T-helper 17 cell (primary cell): ENCODE results near the gene SRPK1. TPM values are rescaled to one million over a fixed set of nuclear protein-coding genes. Genes with fewer than 3 reads are reported as not detected.
"Not testable (repeated sequence)": the region's sequence is repeated elsewhere in the genome, so short reads cannot be mapped to it uniquely, and the experiment has no call there.

Source experiments
- ATAC-seq: fragments of 150-1000 bp; cut with Tn5 transposase; 2 replicates; pipeline ENCODE4 v1.10.0; 2021; ENCODE audit warnings: mild to moderate bottlenecking, moderate library complexity
- DNase-seq, 3 donors: peaks; one replicate each; pipeline versions ENCODE4 v3.0.0 to v3.0.0-alpha.2; 2020 to 2021
- H3K9me3 ChIP-seq: one replicate; pipeline ENCODE4 v1.7.0; 2013; ENCODE audit warnings: low read length, mild to moderate bottlenecking; ENCODE audit not compliant: control insufficient read depth, poor library complexity, severe bottlenecking
- H3K27ac Mint-ChIP-seq: one replicate; pipeline ENCODE4 v1.8.0; 2022; ENCODE audit warnings: mild to moderate bottlenecking, moderate library complexity, mixed read lengths
- H3K27me3 Mint-ChIP-seq: one replicate; pipeline ENCODE4 v1.8.0; 2022; ENCODE audit warnings: mixed read lengths
- H3K36me3 Mint-ChIP-seq: one replicate; pipeline ENCODE4 v1.8.0; 2022; ENCODE audit warnings: low read depth, mixed read lengths
- H3K4me1 Mint-ChIP-seq: one replicate; pipeline ENCODE4 v1.8.0; 2022; ENCODE audit warnings: mild to moderate bottlenecking, mixed read lengths
- H3K4me3 Mint-ChIP-seq: one replicate; pipeline ENCODE4 v1.8.0; 2022; ENCODE audit warnings: mild to moderate bottlenecking, moderate library complexity, mixed read lengths
- total RNA-seq, 4 donors: library from RNA in 2 of 4; stranded (reverse) in 2 of 4; gene quantifications; one replicate each; pipeline ENCODE4 v1.2.3 and lab custom pipeline; 2022 to 2026

Gene SRPK1
- total RNA-seq, 2 donors from 2014 or later, result 44.9 to 46.4 TPM

DNA sequence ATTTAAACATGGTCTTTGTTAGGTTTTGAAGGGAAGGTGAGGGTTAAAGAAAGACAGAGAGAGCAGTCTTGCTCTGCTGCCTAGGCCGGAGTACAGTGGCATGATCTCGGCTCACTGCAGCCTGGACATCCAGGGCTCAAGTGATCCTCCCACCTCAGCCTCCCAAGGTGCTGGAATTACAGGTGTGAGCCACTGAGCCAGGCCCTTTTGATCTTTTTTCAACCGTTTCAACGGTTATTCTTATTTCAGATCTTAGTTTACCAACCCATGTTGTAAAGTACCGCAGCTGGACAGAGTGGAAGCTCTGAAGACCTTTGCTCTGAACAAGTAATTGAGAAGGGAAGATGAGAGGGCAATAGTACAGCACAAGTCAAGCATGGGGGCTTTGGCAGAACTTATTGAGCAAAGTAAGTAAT lies 1.2 kb upstream of the SRPK1 start:
- DNase-seq, result no peak
- Mint-ChIP-seq H3K27me3 (no peaks in the 10 kb centered on the region), H3K27ac (peak overlapping the region; percentile 96), H3K4me3 (no peak overlapping the region), H3K36me3 (peaks cover 2% of the 10 kb centered on the region), H3K4me1 (peaks cover 37% of the 10 kb centered on the region)
- no peak for ATAC-seq
- no peaks in the 10 kb centered on the region for H3K9me3 ChIP-seq

DNA sequence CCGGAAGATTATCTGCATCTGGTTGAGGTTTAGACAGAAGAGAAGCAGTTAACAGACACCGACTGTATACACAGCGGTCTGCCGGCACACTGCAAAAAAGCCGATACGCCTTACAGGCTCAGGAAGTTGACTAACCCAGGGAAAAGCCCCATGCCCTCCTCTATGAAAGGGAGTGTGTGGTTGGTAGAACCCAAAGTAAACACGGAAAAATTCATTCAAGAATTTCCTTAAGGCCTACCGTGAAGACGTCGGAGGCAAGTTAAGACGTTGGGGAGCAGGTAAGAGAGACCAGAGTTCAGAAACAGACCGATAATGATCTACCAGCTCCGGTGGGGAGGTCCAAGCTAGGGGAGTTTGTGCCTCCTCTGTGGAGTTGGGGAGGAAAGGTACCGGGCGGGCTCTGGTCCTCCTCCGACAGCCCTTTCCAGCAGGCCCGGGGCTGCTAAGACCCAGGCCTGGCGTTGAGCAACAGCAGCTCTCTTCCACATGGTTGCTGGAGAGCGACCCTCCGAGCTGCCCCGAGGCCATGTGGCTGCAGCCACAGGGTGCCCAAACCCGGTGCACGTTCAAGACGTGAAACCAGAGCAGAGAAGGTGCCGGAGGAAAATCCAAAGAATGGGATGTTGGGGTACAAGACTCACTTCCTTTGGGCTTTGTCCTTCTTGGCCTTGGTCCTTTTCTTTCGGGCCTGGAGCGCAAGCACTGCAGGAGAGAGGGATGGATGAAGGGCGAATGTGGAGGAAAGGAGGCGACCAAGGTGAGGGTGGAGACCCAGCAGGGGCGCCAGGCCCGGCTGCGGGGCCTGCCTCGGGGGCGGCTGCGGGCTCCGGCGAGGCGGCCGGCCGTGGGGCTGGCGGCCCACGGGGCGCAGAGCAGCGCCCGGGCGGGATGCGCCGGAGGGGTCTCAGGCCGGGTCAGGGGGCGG lies 809 bp downstream of the SRPK1 start:
- Mint-ChIP-seq H3K27me3 (no peaks in the 10 kb centered on the region), H3K27ac (peak overlapping the region; percentile 96), H3K36me3 (peaks cover 2% of the 10 kb centered on the region), H3K4me1 (peaks cover 42% of the 10 kb centered on the region), H3K4me3 (peak overlapping the region; percentile 97)
- ATAC-seq (peak; percentile 83), DNase-seq (peak; percentile 19 to 38 (median 33))
- no peaks in the 10 kb centered on the region for H3K9me3 ChIP-seq

DNA sequence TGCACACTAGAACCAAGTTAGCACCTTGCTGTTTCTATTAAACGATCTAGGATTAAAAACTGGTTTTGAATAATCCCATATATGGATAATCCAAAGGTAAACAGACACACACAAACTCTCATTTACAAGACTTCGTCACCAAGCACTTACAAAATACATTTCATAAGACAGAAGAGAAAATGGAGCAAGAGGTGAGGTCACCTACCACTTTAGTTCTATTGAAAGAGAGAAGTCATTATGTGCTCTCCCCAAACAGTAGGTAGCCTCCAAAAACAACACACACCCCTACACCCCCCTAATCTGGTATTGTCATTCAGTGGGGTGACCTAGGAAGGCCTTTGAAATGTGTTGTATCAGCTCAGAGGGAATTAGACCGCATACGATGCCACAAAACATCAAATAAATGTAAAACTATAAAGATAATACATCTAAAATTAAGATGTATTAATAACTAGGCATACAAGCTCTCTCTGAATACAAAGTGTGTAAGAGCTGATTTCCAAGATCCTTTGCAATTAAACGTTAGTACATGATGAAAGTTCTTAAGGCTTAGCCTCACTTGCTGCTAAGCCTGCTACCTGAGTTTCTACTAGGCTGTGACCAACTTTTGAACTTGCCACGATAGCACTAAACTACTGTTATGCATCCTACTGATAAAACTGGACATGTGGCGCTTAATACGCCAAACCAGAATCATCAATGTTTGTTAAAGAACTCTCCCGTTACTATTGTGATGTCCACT lies 1.6 kb downstream of the SRPK1 start:
- no peaks in the 10 kb centered on the region for H3K9me3 ChIP-seq
- Mint-ChIP-seq H3K4me1 (peaks cover 37% of the 10 kb centered on the region), H3K4me3 (peak overlapping the region; percentile 97), H3K27me3 (no peaks in the 10 kb centered on the region), H3K27ac (peak overlapping the region; percentile 96), H3K36me3 (peaks cover 2% of the 10 kb centered on the region)
- ATAC-seq (peak; percentile 44), DNase-seq (no peak)

DNA sequence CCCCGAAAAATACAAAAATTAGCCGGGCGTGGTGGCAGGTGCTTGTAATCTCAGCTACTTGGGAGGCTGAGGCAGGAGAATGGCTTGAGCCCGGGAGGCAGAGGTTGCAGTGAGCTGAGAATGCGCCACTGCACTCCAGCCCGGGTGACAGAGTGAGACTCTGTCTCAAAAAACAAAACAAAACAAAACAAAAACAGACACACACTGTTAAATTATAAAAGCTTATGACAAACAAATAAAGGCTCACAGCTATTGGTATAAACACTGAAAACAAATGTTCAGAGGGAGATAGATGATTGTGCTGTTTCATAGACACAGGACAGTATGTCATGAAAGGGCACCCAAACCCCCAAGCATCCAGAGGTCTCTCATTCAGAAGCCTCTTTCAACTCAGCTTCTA lies 4.0 kb downstream of the SRPK1 start:
- not testable (repeated sequence) for H3K9me3 ChIP-seq, H3K36me3 Mint-ChIP-seq, H3K27me3 Mint-ChIP-seq, DNase-seq, H3K4me3 Mint-ChIP-seq, ATAC-seq
- peak overlapping the region; percentile 96 for H3K27ac Mint-ChIP-seq
- peaks cover 31% of the 10 kb centered on the region for H3K4me1 Mint-ChIP-seq

DNA sequence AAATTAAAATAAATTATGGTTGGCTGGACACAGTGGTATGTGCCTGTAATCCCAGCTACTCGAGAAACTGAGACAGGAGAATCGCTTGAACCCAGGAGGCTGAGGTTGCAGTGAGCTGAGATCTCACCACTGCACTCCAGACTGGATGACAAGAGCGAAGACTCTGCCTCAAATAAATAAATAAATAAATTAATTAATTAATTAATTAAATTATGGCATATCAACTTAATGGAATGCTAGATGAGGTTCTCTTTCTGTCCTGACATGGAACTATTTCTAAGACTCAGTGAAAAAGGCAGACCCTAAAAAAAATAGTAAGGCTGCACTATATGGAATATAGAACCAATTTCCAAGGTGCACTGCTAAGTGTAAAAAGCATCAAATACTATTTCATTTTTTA lies 4.8 kb downstream of the SRPK1 start:
- H3K4me3 Mint-ChIP-seq, result no peak overlapping the region
- no peak for ATAC-seq
- no peaks in the 10 kb centered on the region for H3K27me3 Mint-ChIP-seq
- H3K9me3 ChIP-seq, result no peaks in the 10 kb centered on the region
- no peak overlapping the region for H3K27ac Mint-ChIP-seq
- no peak for DNase-seq
- H3K4me1 Mint-ChIP-seq, result peaks cover 28% of the 10 kb centered on the region
- H3K36me3 Mint-ChIP-seq, result peaks cover 2% of the 10 kb centered on the region

DNA sequence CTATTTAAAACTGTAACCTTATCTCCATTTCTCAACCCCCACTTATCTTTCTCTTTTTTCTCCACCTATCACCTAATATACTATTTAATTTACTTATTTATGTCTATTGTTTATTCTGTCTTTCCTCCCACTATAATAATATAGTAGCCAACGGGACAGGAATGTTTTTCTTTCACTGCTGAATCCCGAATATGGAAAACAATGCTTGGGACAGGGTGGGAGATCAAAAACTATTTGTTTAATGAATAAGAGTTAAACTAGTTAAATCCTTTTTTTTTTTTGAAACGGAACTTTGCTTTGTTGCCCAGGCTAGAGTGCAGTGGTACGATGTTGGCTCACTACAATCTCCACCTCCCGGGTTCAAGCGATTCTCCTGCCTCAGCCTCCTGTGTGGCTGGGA lies 6.4 kb downstream of the SRPK1 start:
- Mint-ChIP-seq H3K36me3 (peaks cover 5% of the 10 kb centered on the region), H3K27ac (no peak overlapping the region), H3K4me3 (no peak overlapping the region), H3K27me3 (no peaks in the 10 kb centered on the region), H3K4me1 (peaks cover 20% of the 10 kb centered on the region)
- ATAC-seq (no peak), DNase-seq (no peak)
- peaks cover 1% of the 10 kb centered on the region for H3K9me3 ChIP-seq

DNA sequence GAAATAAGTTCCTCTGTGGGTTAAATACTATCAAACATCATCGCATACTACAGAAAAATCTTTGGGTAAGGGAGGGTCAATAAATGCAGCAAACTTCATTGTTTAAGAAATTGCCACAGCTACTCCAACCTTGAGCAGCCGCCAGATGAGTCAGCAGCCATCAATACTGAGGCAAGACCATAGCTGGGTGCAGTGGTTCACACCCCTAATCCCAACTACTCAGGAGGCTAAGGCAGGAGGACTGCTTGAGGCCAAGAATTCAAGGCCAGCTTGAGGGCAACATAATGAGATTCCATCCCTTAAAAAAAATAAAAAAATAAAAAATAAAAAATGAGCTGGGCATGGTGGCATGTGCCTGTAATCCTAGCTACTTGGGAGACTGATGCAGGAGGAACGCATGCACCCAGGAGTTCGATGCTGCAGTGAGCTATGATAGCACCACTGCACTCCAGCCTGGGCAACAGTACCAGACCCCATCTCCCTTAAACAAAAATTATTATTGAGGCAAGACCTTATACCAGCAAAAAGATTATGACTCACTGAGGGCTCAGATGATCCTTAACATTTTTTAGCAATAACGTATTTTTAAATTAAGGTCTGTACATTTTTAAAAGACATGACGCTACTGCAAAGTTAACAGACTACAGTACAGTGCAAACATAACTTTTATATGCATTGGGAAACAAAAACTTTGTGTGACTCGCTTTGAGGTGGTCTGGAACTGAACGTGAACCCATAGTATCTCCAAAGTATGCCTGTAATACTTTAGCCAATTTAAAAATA lies 8.8 kb downstream of the SRPK1 start:
- Mint-ChIP-seq H3K27ac (no peak overlapping the region), H3K4me1 (peaks cover 4% of the 10 kb centered on the region), H3K36me3 (peaks cover 6% of the 10 kb centered on the region), H3K27me3 (no peaks in the 10 kb centered on the region), H3K4me3 (no peak overlapping the region)
- DNase-seq (no peak), ATAC-seq (no peak)
- H3K9me3 ChIP-seq, result peaks cover 3% of the 10 kb centered on the region

DNA sequence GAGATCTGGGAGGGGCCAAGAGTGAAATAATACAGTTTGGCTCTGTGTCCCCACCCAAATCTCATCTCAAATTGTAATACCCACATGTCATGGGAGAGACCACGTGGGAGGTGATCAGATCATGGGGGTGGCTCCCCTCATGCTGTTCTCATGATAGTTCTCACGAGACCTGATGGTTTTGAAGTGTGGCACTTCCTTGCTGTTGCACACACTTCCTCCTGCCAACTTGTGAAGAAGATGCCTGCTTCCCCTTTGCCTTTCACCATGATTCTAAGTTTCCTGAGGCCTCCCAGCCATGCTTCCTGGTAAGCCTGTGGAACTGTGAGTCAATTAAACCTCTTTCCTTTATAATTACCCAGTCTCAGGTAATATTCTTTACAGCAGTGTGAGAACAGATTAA lies 11.3 kb downstream of the SRPK1 start:
- H3K4me1 Mint-ChIP-seq, H3K27me3 Mint-ChIP-seq, H3K27ac Mint-ChIP-seq, DNase-seq, H3K36me3 Mint-ChIP-seq, ATAC-seq, H3K9me3 ChIP-seq, H3K4me3 Mint-ChIP-seq: not testable (repeated sequence)

DNA sequence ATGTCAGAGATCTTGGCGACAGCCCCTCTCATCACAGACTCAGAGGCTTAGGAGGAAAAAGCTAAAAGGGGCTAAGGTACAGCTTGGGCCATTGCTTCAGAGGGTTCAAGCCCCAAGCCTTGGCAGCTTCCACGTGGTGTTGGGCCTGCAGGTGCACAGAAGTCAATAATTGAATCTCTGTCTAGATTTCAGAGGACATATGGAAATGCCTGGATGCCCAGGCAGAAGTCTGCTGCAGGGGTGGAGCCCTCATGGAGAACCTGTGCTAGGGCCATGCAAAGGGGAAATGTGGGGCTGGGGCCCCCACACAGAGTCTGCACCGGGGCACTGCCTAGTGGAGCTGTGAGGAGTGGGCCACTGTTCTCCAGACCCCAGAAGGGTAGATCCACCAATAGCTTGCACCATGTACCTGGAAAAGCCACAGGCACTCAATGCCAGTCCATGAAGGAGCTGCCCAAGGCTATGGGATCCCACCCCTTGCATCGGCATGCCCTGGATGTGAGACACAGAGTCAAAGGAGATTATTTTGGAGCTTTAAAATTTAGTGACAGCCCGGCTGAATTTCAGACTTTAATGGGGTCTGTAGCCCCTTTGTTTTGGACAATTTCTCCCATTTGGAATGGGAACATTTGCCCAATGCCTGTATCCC lies 12.0 kb downstream of the SRPK1 start:
- not testable (repeated sequence) for H3K4me1 Mint-ChIP-seq, H3K27me3 Mint-ChIP-seq, H3K36me3 Mint-ChIP-seq, DNase-seq, H3K4me3 Mint-ChIP-seq, H3K9me3 ChIP-seq, H3K27ac Mint-ChIP-seq, ATAC-seq

DNA sequence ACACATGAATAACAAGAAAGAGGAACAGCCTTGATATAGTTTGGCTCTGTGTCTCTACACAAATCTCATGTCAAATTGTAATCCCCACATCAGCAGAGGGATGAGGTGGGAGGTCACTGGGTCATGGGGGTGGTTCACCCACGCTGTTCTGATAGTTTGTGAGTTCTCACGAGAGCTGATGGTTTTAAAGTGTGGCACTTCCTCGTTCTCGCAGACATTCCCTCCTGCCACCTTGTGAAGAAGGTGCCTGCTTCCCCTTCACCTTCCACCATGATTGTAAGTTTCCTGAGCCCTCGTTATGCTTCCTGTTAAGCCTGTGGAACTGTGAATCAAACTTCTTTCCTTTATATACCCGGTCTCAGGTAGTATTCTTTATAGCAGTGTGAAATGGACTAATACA lies 13.1 kb downstream of the SRPK1 start:
- peaks cover 10% of the 10 kb centered on the region for H3K4me1 Mint-ChIP-seq
- peaks cover 3% of the 10 kb centered on the region for H3K9me3 ChIP-seq
- peaks cover 6% of the 10 kb centered on the region for H3K36me3 Mint-ChIP-seq
- no peak overlapping the region for H3K4me3 Mint-ChIP-seq
- no peak for ATAC-seq
- H3K27me3 Mint-ChIP-seq, result no peaks in the 10 kb centered on the region
- no peak for DNase-seq
- H3K27ac Mint-ChIP-seq, result no peak overlapping the region

DNA sequence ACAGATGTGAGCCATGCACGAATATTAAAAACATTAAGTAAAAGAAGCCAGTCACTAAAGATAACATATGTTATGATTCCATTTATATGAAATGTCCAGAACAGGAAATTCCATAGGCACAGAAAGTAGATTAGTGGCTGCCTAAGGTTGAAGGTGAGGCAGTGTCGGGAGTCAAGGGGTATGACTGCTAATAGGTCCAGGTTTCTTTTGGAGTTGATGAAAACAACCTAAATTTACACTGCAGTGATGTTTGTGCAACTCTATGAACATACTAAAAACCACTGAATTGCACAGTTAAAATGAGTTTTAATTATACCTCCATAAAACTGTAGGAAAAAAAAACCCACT lies 14.4 kb downstream of the SRPK1 start:
- DNase-seq, result no peak
- H3K9me3 ChIP-seq, result peaks cover 3% of the 10 kb centered on the region
- H3K4me3 Mint-ChIP-seq, result no peak overlapping the region
- H3K36me3 Mint-ChIP-seq, result peaks cover 6% of the 10 kb centered on the region
- ATAC-seq, result no peak
- peaks cover 11% of the 10 kb centered on the region for H3K4me1 Mint-ChIP-seq
- no peak overlapping the region for H3K27ac Mint-ChIP-seq
- H3K27me3 Mint-ChIP-seq, result no peaks in the 10 kb centered on the region

DNA sequence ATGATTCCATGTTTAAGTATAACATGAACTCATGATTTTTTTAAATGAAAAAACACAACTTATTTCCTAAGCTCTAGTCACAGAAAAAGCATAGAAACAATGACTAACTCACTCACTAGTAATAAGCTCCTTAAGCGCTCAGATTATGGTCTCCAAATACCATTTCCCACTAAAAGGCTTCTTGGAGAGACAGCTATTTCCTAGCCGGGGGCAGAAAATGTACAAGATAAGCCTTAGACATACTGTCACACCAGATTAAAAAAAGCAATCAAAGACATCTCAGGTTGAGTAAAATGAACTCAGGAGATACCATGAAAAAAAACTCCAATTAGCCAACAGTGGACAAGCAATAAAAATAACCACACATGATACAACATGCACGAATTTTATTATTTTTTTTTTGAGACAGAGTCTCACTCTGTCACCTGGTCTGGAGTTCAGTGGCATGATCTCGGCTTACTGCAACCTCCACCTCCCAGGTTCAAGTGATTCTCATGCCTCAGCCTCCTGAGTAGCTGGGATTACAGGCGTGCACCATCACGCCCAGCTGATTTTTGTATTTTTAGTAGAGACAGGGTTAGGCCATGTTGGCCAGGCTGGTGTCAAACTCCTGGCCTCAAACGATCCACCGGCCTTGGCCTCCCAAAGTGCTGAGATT lies 14.9 kb downstream of the SRPK1 start:
- ATAC-seq, result no peak
- DNase-seq, result no peak
- H3K9me3 ChIP-seq, result peaks cover 3% of the 10 kb centered on the region
- Mint-ChIP-seq H3K4me1 (peaks cover 13% of the 10 kb centered on the region), H3K36me3 (peaks cover 6% of the 10 kb centered on the region), H3K27ac (no peak overlapping the region), H3K4me3 (no peak overlapping the region), H3K27me3 (no peaks in the 10 kb centered on the region)
